H1 (cell line): ENCODE results near the gene PPP2R2B. TPM values are rescaled to one million over a fixed set of nuclear protein-coding genes. Genes with fewer than 3 reads are reported as not detected.

Source experiments
- CTCF ChIA-PET: fragments of 300-600 bp; sonication (Branson Sonifier 250); formaldehyde crosslinking; loops from one replicate; lab custom pipeline; 2021; ENCODE audit not compliant: partially characterized antibody; lab: Charles Lee
- POLR2A ChIA-PET: fragments of 300-600 bp; sonication (Branson Sonifier 250); formaldehyde crosslinking; loops from one replicate; lab custom pipeline; 2021; ENCODE audit warnings: inconsistent platforms; ENCODE audit not compliant: partially characterized antibody; lab: Charles Lee
- DNase-seq, 2 experiments: peaks; one replicate each; pipeline versions ENCODE4 v3.0.0 to v3.0.0-alpha.2; 2010 to 2022; ENCODE audit warnings: low spot score in 2 of 2, low read depth in 1 of 2, mixed read lengths in 1 of 2
- FAIRE-seq: peaks from 2 replicates; lab custom pipeline; 2011; peaks lifted over from hg19 to GRCh38; lab: Jason Lieb, UNC
- H2AFZ ChIP-seq: 2 replicates; pipeline ENCODE4 v1.8.1; 2012; ENCODE audit warnings: low read length, inconsistent platforms
- H2AK5ac ChIP-seq: 2 replicates; pipeline ENCODE4 v1.6.1; 2013; ENCODE audit warnings: low read depth, low read length
- H2BK120ac ChIP-seq: replicated peaks from 2 replicates; pipeline ENCODE3; 2013; ENCODE audit warnings: low read depth, low read length, inconsistent platforms
- H2BK12ac ChIP-seq: 2 replicates; pipeline ENCODE4 v1.6.1; 2013; ENCODE audit warnings: low read depth, low read length
- H2BK15ac ChIP-seq: 2 replicates; pipeline ENCODE4 v1.6.1; 2013; ENCODE audit warnings: low read length
- H2BK20ac ChIP-seq: 2 replicates; pipeline ENCODE4 v1.6.1; 2013; ENCODE audit warnings: low read length
- H2BK5ac ChIP-seq: 2 replicates; pipeline ENCODE4 v1.6.1; 2013; ENCODE audit warnings: low read depth, low read length
- H3K14ac ChIP-seq: 2 replicates; pipeline ENCODE4 v1.6.1; 2013; ENCODE audit warnings: inconsistent platforms; ENCODE audit not compliant: insufficient read length
- H3K18ac ChIP-seq: 2 replicates; pipeline ENCODE4 v1.6.1; 2013; ENCODE audit warnings: low read length; ENCODE audit errors: extremely low read depth
- H3K23ac ChIP-seq: 2 replicates; pipeline ENCODE4 v1.6.1; 2013; ENCODE audit warnings: inconsistent platforms; ENCODE audit not compliant: insufficient read length
- H3K23me2 ChIP-seq: 2 replicates; pipeline ENCODE4 v1.6.1; 2013; ENCODE audit warnings: low read depth, low read length
- H3K27ac ChIP-seq: 2 replicates; pipeline ENCODE4 v1.6.1; 2011; ENCODE audit warnings: low read depth, low read length, inconsistent platforms
- H3K27me3 ChIP-seq, 4 experiments: replicated peaks in 1 of 4; 1 replicate in 1 of 4; 2 replicates in 3 of 4; pipeline versions ENCODE4 v1.6.1 to v1.8.1; 2011 to 2013; ENCODE audit warnings: low read length in 3 of 4, mild to moderate bottlenecking in 3 of 4, inconsistent platforms in 2 of 4, mixed read lengths in 2 of 4, moderate library complexity in 1 of 4; ENCODE audit not compliant: control insufficient read depth in 3 of 4, insufficient read depth in 3 of 4; ENCODE audit errors: extremely low read depth in 1 of 4
- H3K36me3 ChIP-seq, 4 experiments: 2 replicates each; pipeline versions ENCODE4 v1.6.1 to v1.8.1; 2011 to 2013; ENCODE audit warnings: mild to moderate bottlenecking in 4 of 4, low read length in 3 of 4, moderate library complexity in 2 of 4, control low read depth in 1 of 4, inconsistent platforms in 1 of 4; ENCODE audit not compliant: insufficient read depth in 4 of 4, control insufficient read depth in 2 of 4
- H3K4ac ChIP-seq: replicated peaks from 2 replicates; pipeline ENCODE3; 2013; ENCODE audit warnings: low read length, low read depth, mixed read lengths, inconsistent platforms; ENCODE audit not compliant: insufficient read length
- H3K4me1 ChIP-seq, 4 experiments: replicated peaks in 1 of 4; 1 replicate in 1 of 4; 2 replicates in 3 of 4; pipeline versions ENCODE4 v1.6.1 to v1.8.1; 2011 to 2013; ENCODE audit warnings: low read length in 3 of 4, inconsistent platforms in 2 of 4, mixed read lengths in 1 of 4; ENCODE audit not compliant: insufficient read depth in 4 of 4, control insufficient read depth in 3 of 4
- H3K4me2 ChIP-seq, 2 experiments: 2 replicates each; pipeline versions ENCODE4 v1.6.1 to v1.8.1; 2011 to 2013; ENCODE audit warnings: low read depth in 2 of 2, low read length in 2 of 2, control low read depth in 1 of 2, inconsistent platforms in 1 of 2, mild to moderate bottlenecking in 1 of 2; ENCODE audit not compliant: insufficient read depth in 1 of 2
- H3K4me3 ChIP-seq, 4 experiments: fragments of 200-600, 300-600 bp in 1 of 4; sonication (generic), shearing (Covaris generic), sonication (Bioruptor Twin) in 1 of 4; 2 replicates each; pipeline versions ENCODE4 v1.5.1 to v1.8.1; 2011 to 2016; ENCODE audit warnings: low read length in 4 of 4, low read depth in 3 of 4, control low read depth in 2 of 4, inconsistent platforms in 2 of 4, mild to moderate bottlenecking in 2 of 4, mixed read lengths in 1 of 4, moderate library complexity in 1 of 4; ENCODE audit not compliant: insufficient read depth in 2 of 4; ENCODE audit errors: extremely low read depth in 1 of 4
- H3K56ac ChIP-seq: replicated peaks from 2 replicates; pipeline ENCODE3; 2013; ENCODE audit warnings: low read depth, mild to moderate bottlenecking, mixed read lengths, low read length, inconsistent platforms; ENCODE audit not compliant: insufficient read length
- H3K79me1 ChIP-seq: 2 replicates; pipeline ENCODE4 v1.6.1; 2013; ENCODE audit warnings: low read depth, low read length, control low read depth
- H3K79me2 ChIP-seq, 2 experiments: 2 replicates each; pipeline versions ENCODE4 v1.6.1 to v1.8.1; 2012 to 2013; ENCODE audit warnings: low read length in 2 of 2, mild to moderate bottlenecking in 2 of 2, inconsistent platforms in 1 of 2; ENCODE audit not compliant: insufficient read depth in 2 of 2, control insufficient read depth in 1 of 2
- H3K9ac ChIP-seq, 4 experiments: replicated peaks in 1 of 4; 1 replicate in 1 of 4; 2 replicates in 3 of 4; pipeline versions ENCODE4 v1.6.1 to v1.8.1; 2011 to 2013; ENCODE audit warnings: low read depth in 3 of 4, low read length in 3 of 4, control low read depth in 2 of 4, mild to moderate bottlenecking in 2 of 4, moderate library complexity in 2 of 4, inconsistent platforms in 1 of 4; ENCODE audit errors: extremely low read depth in 1 of 4
- H3K9me3 ChIP-seq, 2 experiments: 2 replicates each; pipeline versions ENCODE4 v1.6.1 to v1.8.1; 2012 to 2013; ENCODE audit warnings: mild to moderate bottlenecking in 2 of 2, moderate library complexity in 2 of 2, control low read depth in 1 of 2, inconsistent platforms in 1 of 2, low read depth in 1 of 2, low read length in 1 of 2, mixed read lengths in 1 of 2; ENCODE audit not compliant: insufficient read depth in 2 of 2
- H4K20me1 ChIP-seq, 2 experiments: replicated peaks in 1 of 2; 2 replicates each; pipeline versions ENCODE3 to v1.8.1; 2011 to 2013; ENCODE audit warnings: inconsistent platforms in 2 of 2, low read length in 2 of 2, mild to moderate bottlenecking in 1 of 2; ENCODE audit not compliant: insufficient read depth in 2 of 2, control insufficient read depth in 1 of 2
- H4K5ac ChIP-seq: 2 replicates; pipeline ENCODE4 v1.6.1; 2013; ENCODE audit warnings: low read length, low read depth, mixed read lengths, inconsistent platforms; ENCODE audit not compliant: insufficient read length
- H4K8ac ChIP-seq: 2 replicates; pipeline ENCODE4 v1.8.0; 2013; ENCODE audit warnings: mild to moderate bottlenecking, moderate library complexity, low read length, inconsistent platforms; ENCODE audit not compliant: insufficient read depth; ENCODE audit errors: extremely low read depth
- H4K91ac ChIP-seq: replicated peaks from 2 replicates; pipeline ENCODE3; 2013; ENCODE audit warnings: low read length, mixed read lengths, inconsistent platforms; ENCODE audit not compliant: insufficient read length
- SP2 ChIP-seq: IDR thresholded peaks from 2 replicates; pipeline ENCODE4 v1.6.1; 2012; ENCODE audit warnings: mild to moderate bottlenecking, low read length, inconsistent platforms
- YY1 ChIP-seq: IDR thresholded peaks from 2 replicates; pipeline ENCODE4 v1.6.1; 2011; ENCODE audit warnings: low read depth, mild to moderate bottlenecking, low read length
- WGBS, 2 experiments: shearing (Covaris generic) in 1 of 2; methylation state at CpG; one replicate each; pipeline versions ENCODE4 v1.1.6 to v1.1.7; 2013 to 2015; ENCODE audit warnings: low lambda C conversion rate in 2 of 2, mixed read lengths in 2 of 2, inconsistent platforms in 1 of 2, low coverage in 1 of 2, missing lambda C conversion rate in 1 of 2; ENCODE audit not compliant: insufficient replicate concordance in 2 of 2, insufficient coverage in 1 of 2, insufficient read length in 1 of 2; ENCODE audit errors: extremely low coverage in 1 of 2, missing lambda C conversion rate in 1 of 2; 5-methylcytosine and 5-hydroxymethylcytosine counted together
- polyA plus RNA-seq, 7 experiments: library from polyadenylated mRNA; depleted of rRNA in 3 of 7; stranded (reverse) in 5 of 7; unstranded in 2 of 7; fragments of >200 nt in 5 of 7; fragments of 200-250 nt in 2 of 7; gene quantifications; 1 replicate in 5 of 7; 2 replicates in 1 of 7; 4 replicates in 1 of 7; pipeline versions ENCODE4 v1.2.1 to v1.2.3, GENCODE V29; 2011 to 2013; ENCODE audit warnings: missing spikeins in 2 of 7, mixed read lengths in 2 of 7
- total RNA-seq: library from RNA; stranded (reverse); fragmentation: NEBNext Ultra II Directional; extraction: Animal tissue kit (Norgen Biotek cat#: 25700); gene quantifications from 2 replicates; pipeline ENCODE4 v1.2.1, GENCODE V29; 2021

PPP2R2B gene
- total and polyA plus RNA-seq, 2 of the 8 experiments (the other 6 are each of a cell fraction or from before 2014, with no cell fraction given) = 21.1 to 37.1 TPM

DNA sequence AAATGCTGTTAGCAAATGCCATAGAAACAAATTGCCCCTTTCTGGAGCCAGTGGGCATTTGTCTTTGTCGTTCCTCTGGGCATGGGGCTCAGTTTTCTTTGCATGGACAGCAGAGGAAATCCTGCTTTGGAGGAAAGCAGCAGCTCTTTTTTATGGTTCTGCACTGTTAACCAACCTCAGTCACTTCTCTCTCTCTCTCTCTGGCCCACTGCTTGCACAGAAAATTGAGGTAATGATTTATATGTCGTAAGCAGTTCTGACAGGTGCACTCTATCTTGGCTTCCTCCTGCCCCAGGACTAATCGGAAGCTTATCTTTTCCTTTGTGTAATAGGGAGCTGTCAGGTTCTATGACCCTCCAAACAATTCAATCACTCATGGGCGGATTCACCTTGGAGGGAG, 202.9 kb downstream of the PPP2R2B start:
- no peak overlapping the region for H2BK12ac ChIP-seq
- H3K27ac ChIP-seq = no peak overlapping the region
- no peak for DNase-seq
- no peak overlapping the region for H4K8ac ChIP-seq
- no peaks in the 10 kb centered on the region for H3K27me3 ChIP-seq
- H3K4ac ChIP-seq = no peak overlapping the region
- no peak overlapping the region for H3K4me2 ChIP-seq
- no peak overlapping the region for H2BK120ac ChIP-seq
- no peak overlapping the region for H3K14ac ChIP-seq
- H3K56ac ChIP-seq = no peak overlapping the region
- peaks cover 3 to 14% (median 8%) of the 10 kb centered on the region in 4 experiments; a peak in 4 of 7 replicates for H3K4me1 ChIP-seq
- no peak overlapping the region for H2AFZ ChIP-seq
- CTCF ChIA-PET = interaction anchor here (1.4 to 3.2 kb wide), 3 partner anchors 11 to 30 kb away, joined by 4 to 18 read pairs (median 4); no protein-coding TSS in a partner anchor
- no peak overlapping the region for H2BK20ac ChIP-seq
- no peak overlapping the region for H3K18ac ChIP-seq
- no peak for TF ChIP-seq YY1
- TF ChIP-seq SP2 = no peak
- TF ChIP-seq, all 59 proteins: peak for 0
- H4K5ac ChIP-seq = no peak overlapping the region
- H4K20me1 ChIP-seq = no peaks in the 10 kb centered on the region
- no peaks in the 10 kb centered on the region for H3K79me1 ChIP-seq
- no peaks in the 10 kb centered on the region for H3K9me3 ChIP-seq
- H2BK15ac ChIP-seq = no peak overlapping the region
- no peak overlapping the region for H3K23ac ChIP-seq
- FAIRE-seq = no peak
- H3K23me2 ChIP-seq = no peaks in the 10 kb centered on the region
- H2BK5ac ChIP-seq = no peak overlapping the region
- H3K9ac ChIP-seq = no peak overlapping the region
- POLR2A ChIA-PET = no interaction called here
- WGBS, 2 experiments = 90% methylated on average over 4 of the region's 4 CpGs; no CpG with 5 or more reads in 1 of the 2 experiments
- H2AK5ac ChIP-seq = no peak overlapping the region
- no peaks in the 10 kb centered on the region; a peak in 1 of 8 replicates for H3K36me3 ChIP-seq
- H3K4me3 ChIP-seq = no peak overlapping the region
- H4K91ac ChIP-seq = no peak overlapping the region
- H3K79me2 ChIP-seq = no peaks in the 10 kb centered on the region
